RPMI8226 (cell line): ENCODE measurements around the gene COL8A1.

Experiments used
- DNase-seq: peaks from one replicate; pipeline ENCODE4 v3.0.0-alpha.2; 2015

The COL8A1 gene

DNA sequence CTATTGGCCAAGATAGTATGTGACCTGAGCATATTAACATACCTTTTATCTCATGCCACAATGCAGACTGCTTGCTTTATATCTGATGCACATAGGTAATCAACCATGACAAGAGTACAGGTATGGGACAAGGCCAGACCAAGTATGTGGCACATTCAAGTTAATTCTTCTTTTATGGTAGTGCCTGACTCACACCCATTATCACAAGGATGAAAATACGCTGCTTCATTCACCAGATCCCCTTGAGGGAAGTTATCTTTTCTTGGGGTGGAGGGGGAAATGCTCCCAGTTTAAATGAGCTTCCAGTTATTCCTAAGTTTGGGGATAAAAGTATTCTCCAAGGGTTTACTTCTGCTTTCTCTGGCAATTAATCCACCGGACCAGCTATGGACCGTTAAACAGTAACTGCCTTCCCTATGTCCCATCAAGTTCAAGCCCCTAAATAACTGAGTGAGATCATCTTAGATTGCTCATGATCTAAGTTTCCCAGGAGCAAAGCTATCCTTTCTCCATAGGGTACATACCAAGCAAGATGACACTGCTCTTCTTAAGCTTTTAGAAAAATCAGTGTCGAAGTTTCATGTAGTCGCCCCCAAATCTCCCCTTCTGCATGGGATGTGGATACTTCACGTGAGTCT lies 1.9 kb downstream of the COL8A1 start:
- DNase-seq: no peak

DNA sequence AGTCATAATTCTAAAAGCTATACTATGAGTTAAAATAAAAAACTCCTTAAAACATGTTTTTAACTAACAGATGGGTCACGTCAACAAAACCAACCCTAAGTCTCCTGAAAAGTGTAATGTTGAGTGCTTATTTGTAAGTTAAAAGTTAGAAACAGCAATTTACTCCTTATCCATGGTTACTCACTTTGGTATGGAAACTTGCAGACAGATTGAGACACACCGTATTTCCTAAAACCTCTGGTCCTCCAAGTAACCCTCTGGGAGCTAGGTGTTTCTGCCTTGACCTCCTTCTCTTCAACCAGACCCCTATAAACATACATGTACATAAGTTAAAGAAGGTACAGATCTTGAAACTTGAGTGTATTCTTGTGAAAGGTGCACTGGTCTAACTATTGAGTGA lies 3.1 kb downstream of the COL8A1 start:
- DNase-seq: no peak

DNA sequence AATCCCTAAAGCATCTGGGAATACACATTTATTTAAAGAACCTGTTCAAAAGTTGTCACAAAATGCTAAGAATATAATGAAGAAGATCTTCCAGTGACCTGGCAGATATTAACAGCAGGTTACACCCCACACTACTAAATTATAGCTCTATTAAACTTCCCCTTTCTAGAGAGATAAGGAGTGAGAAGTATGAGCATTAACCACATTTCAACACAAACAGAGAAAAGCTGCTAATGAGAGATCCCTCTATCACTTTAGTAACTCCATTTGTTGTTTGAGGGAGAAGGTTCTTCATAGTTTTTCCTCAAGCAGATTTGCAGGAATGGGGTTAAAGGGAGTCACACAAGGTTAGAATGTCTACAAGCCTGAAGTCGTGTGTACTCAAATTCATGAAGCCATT lies 3.6 kb downstream of the COL8A1 start:
- DNase-seq: no peak

DNA sequence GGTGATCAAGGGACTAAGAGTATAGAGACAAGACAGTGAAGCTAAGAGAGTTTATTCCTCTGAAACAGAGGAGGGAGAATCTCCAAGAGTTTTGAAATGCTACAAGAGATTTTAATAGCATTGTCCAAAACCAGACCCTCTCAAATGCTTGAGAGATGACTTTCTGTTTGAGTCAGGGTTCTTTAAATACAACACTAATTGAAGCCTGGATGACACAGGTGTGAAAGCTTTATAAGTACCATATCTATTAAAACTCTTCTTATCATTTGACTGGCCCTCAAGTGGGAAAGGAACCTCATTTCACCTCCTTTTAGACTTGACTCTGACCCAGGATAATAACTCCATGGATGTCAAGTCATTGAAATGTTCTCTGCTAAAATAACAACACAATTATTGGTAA lies 5.6 kb downstream of the COL8A1 start:
- no peak for DNase-seq

DNA sequence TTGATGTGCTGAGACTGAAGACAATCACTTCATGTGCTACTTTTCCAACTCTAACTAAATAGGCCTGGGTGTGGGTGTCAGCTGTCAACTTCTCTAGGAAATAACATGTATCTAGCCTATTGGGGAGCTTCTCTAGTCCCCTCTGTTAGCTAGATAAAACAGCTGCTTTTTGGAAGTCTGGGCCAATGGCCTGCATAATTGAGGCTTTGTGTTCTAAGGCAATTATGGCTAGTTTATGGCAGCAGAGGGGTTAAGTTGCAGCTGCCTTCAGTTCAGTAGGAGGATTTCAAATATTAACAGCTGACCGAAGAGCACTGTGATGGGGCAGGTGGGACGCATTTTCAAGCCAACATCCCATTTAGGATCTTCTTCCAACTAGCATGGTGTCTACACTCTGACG lies 6.4 kb downstream of the COL8A1 start:
- no peak for DNase-seq

DNA sequence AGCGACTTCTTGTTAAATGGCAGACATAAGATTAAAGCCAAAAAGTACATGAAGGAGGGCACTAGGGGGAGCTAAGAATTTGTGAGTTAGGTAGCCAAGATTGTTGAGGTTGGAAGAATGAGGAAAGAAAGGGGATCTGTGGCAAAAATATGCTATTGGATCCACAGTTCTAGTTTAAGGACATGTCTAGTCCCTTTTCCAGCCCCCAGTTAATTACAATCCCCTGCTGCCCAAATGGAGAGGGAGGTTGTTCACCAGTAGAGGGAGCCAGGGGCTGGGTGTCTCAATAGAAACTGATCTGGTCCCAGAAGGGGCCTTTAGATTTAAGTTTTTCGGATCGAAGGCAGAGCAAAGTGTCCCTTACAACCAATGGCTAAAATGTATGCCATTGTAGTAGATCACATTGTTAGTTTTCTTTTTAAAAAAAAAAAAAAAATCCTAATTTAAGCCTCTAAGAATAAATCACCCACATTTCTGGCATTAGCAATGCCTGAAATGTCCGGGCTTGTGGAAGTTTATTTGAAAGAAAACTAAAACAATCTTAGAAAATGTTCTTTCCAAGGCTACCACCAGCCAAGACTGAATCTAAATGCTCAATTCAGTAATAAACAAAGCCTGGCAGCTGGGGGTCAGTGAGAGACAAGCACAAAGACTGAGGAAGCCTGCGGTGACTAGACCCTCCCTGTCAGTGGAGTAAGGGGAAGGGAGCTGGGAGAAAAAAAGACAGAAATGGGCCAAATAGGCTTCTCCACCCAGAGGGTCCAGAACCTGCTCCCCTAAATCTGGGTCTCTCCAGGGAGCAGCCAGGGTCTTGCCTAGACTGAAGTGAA lies 7.1 kb downstream of the COL8A1 start:
- DNase-seq: no peak

DNA sequence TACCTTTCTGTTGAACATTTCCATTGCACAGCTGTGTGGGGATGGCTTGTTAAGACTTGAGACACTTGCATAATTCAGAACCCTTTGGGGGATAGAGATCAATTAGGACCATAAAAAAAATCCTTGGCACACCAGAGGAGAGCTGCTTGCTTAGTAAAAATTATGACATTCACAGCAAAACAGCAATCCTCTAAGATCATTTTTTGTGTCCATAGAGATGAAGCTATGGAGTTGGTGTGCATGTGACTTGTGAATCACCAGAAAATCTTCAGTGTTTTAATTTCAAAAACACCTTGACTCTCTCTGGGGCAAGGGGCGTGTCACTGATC lies 7.7 kb downstream of the COL8A1 start:
- DNase-seq: no peak

DNA sequence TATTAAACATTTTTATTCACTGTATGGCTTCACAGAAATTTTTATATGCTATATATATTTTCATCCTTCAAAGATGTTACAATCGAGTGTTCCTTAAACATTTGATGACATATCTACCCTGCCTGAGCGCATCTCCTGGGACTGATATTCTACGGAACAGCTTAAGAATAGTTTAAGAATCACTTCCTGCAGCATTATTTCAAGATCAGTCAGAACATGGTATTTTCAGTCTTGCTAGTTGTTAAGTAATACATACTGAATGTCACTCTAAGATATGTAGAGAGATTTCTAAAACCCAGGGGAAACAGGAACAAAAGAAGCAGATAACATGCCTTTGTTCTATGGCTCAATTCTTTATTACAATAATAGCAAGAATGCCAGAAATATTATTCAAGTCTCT lies 8.7 kb downstream of the COL8A1 start:
- no peak for DNase-seq

DNA sequence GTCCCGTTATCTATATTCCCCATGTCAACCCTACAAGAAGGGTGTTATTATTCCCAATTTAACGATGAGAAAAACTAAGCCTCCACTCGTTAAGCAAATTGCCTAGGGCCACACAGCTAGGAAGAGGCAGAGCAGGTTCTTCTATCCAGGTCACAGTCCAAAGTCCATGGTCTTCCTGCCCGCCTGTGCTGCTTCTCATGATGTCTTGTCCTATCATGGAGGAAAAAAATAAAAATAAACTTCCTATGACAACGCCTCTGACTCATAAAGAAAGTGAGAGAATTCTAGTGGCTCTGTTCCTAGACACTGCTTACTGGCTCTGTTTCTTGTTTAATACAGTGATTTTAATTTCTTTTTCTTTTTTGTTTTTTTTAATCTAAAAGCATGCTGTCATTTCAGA lies 9.7 kb downstream of the COL8A1 start:
- no peak for DNase-seq

DNA sequence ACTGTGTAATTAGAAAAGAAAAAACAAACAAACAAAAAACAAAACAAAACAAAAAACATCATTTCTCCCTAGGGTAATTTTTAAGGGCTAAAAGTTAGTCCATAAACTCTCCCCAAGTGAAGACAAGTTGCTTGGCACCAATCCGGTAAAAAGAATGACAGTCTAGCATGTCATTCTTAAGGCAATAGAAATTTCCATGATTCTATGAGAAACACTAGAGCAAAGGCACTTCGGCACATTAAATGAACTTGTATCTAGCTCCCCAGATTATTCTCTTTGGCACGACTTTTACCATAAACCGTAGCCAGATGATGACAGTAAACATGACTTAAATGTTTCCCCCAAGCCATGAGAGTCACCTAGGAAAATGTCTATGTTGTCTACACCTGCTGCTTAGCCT lies 10.1 kb downstream of the COL8A1 start:
- DNase-seq: no peak

DNA sequence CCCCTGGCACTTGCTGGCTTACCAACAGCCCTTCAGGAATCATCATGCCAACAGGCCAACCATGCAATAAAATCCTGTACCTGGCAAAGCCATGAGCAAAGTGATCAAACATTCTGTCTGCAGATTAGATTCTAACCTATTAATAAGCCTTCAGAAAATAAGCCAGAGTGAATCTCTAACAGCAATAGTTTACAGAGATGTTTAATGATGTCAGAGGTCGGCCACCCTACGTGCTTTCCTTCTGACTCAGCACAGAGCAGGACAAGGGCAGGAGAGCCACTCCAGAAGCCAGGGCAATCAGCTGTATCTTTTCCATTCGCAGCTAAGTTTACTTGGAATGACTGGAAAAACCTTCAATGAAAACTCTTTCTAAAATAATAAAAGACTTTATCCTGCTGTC lies 13.1 kb downstream of the COL8A1 start:
- no peak for DNase-seq

DNA sequence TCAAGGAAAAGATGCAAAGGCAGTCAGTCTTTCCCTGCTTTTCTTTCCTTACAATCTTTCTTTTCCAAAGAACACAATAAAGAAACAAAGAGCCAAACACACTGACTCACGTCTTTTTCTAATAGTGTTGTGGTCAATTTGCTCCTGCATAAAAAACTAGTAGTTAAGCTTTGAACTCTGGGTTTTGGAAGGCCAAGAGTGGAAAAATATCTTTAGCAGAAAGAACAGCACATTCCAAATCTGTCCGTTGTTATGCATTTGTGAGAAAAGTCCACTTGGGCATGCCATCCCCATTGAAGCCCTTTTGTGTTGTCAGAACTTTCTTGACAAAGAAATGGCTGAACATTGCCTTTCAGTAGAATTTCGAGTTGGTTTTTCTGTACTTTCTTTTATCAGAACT lies 18.2 kb downstream of the COL8A1 start:
- DNase-seq: no peak

DNA sequence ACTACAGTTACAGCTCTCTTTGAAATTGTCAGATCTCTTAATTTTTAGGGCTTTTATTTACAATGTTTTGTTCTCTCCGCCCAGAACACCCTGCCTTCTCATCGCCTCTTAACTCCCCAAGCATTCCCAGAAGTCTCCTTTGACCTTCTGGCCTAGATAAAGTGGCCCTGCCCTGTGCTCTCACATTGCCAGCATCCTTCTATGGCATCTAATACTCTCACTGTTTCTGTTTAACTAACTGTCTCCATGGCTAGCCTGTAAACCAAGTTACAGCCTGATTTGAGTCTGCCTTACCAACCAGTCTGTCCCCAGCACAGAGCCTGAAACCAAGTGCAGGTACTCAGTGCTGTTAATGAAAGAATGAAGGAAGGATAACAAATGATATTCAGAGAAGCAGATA lies 19.9 kb downstream of the COL8A1 start:
- DNase-seq: no peak

DNA sequence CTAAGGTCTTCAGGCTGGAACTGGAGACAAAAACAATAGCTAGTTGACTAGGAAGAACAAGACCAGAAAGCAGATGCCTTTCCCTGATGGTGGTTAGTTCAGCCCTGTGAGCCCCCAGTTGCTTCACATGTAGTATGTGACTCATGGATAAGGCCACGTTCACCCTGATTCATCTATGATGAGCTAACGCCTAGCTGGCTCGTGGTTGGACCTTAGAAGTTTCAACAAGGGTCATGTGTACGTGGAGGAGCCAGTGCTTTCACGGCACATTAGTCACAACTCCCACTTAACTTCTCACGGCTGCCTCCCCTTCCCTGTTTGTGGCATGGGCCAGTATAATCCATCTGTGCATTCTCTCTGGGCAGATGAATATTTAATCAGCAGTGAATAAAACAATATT lies 20.6 kb downstream of the COL8A1 start:
- DNase-seq: no peak

DNA sequence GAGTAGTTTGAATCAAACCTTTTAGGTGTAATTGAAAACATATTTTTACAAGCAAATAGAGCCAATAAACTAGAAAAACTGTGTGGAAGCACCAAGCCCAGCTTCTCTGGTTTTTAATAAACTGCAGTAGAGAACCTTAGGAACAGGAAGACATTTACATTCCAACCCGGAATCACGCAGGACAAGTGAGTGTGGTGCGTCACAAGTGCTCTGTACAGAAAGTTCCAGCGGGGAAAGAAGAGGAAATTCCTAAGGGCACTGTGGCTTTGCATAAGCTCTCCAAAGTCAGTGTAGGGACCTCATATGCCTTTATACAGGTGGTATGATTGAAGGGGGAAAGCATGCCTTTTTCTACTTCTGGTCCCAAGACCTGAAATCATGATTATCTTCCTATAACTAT lies 21.6 kb downstream of the COL8A1 start:
- DNase-seq: no peak

DNA sequence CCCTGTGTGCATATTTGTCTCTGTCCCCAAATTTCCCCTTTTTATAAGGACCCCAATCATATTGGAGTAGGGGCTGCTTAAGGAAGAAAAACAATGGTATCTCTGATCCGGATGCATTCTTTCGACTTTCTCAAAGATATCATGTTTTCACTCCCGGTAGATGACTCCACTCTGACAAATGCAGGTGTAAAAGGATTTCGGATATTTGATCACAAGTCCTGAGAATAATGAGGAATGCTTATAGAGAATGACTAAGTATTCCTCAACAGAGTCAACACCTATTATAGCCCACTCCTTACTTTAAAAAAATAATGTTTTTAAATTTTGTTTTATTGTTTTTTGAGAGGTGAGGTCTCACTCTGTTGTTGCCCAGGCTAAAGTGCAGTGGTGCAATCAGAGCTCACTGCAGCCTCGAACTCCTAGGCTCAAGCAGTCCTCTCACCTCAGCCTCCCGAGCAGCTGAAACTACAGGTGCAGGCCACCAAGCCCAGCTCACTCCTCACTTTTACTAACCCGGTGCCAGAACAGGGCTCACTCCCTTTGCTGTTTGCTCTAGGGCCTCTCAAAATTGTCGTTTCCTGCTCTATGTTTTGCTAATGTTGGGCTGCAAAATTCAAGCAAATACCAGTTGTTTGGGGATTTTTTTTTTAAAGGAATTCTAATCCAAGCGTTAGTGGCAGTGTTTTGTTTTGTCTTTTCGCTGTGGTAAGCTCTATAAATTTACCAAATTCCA lies 24.6 kb downstream of the COL8A1 start:
- no peak for DNase-seq

DNA sequence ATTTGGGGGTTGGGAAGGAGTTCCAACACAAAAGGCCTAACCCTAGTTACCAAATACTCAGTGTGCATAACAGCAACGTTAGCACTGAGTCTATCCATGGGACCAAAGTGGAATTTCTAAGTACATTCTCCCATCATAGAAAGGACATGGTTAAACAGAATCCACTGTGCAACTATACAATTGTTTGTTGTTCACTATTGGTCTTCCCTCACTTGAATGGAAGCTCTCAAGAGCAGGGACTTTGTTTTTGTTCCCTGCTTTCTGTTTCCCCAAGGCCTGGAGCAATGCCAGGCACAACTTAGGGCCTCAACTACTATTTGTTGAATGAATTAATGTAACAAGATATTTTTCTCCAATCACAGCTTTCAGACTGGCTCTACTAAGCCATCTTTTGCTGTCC lies 25.6 kb downstream of the COL8A1 start:
- DNase-seq: no peak

DNA sequence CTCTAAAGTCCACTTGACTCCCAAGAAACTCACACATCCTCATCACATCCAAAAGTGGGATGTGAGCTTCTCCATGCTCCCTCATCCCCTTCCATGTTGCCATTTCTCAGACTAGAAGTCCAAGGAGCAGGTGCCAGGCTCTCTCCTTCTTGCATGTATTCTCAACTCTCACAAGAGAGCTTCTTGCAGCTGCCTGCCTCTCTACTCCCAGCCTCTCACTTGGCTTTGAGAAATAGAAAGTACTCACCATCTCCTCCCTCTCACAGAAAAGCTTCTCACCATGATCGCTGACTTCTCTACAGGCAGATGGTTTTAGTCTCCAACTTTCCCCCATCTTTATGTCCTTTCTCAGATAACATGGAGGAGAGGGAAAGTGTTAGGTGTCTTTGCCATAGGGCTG lies 26.6 kb downstream of the COL8A1 start:
- no peak for DNase-seq

DNA sequence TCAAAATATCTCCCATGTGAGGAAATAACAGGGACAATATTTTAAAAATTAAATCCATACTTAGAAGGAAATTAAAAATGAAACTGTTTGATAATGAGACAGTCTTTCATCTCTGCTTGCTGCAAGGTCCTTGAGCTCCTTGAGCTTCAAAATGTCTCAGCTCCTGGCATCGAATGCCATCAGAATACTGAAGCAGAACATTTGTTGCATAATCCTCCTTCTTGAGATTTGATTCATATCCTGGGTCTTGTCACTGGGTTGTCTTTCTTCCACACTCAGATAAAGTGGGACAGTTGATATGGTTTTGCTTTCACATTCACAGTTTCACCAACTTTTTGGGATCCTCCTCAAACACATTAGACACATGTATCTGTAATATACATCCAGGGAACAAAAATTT lies 27.8 kb downstream of the COL8A1 start:
- no peak for DNase-seq

DNA sequence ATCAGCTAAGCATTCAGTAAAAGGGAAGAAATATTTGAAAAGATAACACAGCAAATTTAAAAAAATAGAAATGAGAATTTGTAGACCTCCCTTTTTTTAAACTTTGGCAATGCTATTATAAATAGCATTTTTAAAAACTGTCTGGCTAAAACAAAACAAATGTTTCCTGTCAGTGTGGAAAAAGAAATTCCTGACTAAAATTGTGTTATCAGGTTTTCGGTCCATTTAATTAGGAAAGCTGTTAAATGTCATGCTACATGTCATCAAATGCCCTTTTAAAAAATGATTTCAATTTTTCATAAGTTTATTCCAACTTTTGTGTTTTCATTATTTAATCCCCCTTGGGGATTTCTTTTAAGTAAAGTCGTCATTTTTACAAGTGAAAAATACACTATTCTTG lies 29.6 kb downstream of the COL8A1 start:
- no peak for DNase-seq

DNA sequence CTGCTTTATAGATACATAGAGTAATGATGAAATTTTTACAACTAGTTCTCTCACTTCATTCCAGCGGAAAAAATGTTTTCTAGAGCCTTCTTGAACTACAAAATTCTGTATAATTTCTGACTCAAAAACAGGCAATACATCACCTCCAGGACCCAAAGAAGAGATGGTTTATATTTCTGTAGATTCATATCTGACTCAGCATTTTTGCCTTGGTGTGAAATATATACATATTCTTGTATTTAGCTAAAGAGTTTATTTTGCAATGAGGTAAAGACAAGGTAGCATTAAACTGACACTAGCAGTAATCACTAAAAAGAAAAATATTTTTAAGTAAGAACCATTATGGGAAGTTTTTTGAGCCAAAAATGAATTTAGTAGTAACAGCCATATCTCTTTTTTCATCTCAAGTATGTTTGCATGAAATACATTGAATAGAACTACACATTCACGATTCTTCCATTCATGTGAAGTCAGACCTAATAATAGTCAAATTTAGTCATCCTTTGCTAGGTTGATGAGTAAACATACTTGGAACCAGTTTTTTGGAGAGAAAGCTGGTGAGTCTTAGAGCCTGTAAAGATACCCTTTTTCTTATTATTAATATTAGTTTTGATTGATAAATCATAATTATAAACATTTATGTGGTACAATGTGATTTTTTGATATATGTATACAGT lies 31.6 kb downstream of the COL8A1 start:
- DNase-seq: no peak

DNA sequence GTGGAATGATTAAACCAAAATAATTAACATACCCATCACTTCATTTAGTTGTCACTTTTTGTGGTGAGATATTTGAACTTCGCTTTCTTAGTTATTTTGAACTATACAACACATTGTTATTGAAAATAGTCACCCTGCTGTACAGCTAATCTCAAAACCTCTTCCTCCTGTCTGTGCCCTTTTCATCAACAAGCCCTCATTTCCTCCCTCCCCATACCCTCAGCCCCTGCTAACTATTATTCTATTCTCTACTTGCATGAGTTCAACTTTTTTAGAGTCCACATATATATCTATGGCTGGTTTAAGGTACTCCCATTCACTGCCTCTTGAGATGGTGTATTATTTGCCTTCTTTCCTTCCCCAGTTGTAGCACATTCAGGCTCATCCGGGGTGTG lies 32.2 kb downstream of the COL8A1 start:
- no peak for DNase-seq

DNA sequence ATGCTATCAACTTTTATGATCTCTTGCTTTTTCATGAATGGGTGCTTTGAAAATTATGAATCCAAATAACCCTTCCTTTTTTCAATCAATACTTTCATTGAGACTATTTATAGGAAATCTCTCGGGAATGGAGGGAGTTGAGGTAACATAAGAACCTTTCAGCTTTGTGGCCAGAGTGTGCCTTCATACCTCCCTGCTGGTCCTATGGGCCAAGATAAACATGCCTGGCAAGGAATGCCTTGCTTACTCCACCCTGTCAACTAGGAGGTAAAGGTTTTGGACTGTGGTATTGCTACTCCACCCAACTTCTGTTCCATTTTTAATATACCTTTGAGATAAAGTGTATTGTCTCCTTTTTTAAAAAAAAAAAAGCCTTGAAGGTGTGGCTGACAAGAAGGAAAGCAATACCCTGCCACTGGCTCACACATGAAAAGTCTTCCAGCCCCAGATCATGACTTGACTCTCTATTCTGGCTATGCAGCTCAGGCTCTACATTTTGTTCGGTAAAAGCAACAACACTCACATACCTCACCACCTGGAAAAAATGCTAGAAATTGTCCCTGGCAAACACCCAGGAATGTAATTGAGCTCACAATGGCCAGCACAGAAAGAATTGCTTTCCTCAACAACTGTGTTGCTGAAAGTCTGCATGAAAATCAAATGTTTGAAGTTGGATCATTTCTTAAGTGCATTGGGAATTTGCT lies 35.8 kb downstream of the COL8A1 start:
- no peak for DNase-seq
